Stromal cell of bone marrow (primary cell): ENCODE measurements around the gene EVI5L.

Source experiments
- DNase-seq: peaks from one replicate; pipeline ENCODE4 v3.0.0-alpha.2; 2012; ENCODE audit warnings: low read depth

The EVI5L gene

DNA sequence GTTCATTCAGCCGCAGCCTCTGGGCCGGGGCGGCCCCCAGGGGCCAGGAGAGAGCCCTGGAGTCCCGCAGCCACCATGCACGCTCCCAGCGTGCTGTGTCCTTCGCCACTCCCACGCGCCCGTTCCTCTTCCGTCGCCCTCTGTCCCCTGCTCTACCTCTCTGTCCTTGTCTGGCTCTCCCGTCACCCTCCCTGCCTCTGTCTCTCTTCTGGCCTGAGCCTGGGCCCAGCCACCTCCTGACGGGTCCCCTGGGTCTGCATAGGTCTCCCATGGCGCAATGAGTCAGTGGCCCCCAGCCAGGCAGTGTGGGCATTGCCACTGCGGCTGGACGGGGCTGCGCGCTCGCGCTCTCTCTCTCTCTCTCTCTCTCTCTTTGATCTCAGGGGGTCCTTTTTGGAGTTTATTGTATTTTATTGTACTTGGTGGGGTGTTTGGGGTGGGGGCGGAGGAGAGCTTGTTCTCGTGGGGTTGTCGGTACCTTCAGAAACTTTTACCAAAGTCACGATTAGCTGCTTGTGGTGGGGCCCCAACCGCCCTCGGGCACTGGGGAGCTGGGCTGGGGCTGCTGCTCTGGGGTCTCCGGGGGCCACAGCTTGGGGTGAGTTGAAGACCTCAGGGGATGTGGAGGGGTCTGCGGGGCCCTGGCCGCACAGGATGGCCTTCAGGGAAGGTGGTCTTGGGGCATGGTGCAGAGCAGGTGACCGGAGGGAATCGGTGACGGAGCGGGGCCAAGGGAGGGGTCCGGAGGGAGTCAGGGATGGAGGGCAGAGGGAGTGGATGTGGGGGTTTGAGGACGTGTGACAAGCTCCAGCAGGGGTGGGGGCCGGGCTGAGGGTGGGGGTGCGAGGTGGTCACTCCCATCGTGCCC, 82.9 kb downstream of the EVI5L start:
- no peak for DNase-seq

DNA sequence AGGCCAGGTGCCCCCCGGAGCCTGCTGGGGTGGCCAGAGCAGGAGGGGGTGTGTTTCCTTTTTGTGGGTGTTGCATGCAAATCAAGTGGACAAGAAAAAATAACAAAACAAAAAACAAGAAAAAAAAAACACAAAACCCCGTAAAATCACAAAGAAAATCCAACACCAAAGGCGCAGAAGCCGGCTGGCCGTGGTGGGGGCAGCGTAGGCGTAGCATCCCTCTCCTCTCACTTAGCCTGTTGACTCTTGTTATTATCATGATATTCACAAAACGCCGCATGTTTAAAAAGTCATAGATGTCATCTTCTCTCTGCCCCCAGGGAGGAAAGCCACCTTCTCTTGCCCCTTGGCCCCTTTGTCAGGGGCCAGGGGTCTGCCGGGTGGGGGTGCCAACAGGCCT, 83.6 kb downstream of the EVI5L start:
- no peak for DNase-seq

DNA sequence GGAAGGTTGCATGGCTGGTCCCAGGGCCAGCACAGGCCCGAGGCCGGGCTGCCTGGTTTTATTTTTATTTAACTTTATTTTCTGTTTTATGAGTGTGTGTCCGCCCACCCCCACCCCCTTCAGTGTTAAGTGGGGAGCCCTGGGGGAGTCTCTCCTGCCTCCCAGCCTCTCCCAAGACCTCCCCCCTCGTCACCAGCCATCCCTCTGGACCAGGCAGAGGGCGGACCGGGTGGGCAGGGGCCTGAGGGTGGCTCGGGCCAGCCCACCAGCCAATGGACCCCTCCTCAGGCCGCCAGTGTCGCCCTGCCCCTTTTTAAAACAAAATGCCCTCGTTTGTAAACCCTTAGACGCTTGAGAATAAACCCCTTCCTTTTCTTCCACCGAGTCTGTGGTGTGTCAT, 84.1 kb downstream of the EVI5L start:
- no peak for DNase-seq
